GM12873 (cell line): ENCODE results near the gene CELF2.

Experiments
- CTCF ChIP-seq: IDR thresholded peaks from 2 replicates; pipeline ENCODE4 v1.5.1; 2012; ENCODE audit warnings: low read depth, mild to moderate bottlenecking, moderate library complexity, low read length, control low read depth; ENCODE audit not compliant: insufficient read depth; ENCODE audit errors: missing control alignments

Gene CELF2

GRCh38 chr10:11335167-11335652 is 317.5 kb downstream of the CELF2 start:
- no peak for TF ChIP-seq CTCF

- TF ChIP-seq CTCF, result no peak
Observed at GRCh38 chr10:11335881-11336430, 318.3 kb downstream of the CELF2 start.

GRCh38 chr10:11336722-11337162 is 319.1 kb downstream of the CELF2 start:
- TF ChIP-seq CTCF, result no peak

GRCh38 chr10:11337516-11337915 is 319.8 kb downstream of the CELF2 start:
- TF ChIP-seq CTCF, result no peak

GRCh38 chr10:11338160-11338844 is 320.6 kb downstream of the CELF2 start:
- TF ChIP-seq CTCF, result no peak

DNA sequence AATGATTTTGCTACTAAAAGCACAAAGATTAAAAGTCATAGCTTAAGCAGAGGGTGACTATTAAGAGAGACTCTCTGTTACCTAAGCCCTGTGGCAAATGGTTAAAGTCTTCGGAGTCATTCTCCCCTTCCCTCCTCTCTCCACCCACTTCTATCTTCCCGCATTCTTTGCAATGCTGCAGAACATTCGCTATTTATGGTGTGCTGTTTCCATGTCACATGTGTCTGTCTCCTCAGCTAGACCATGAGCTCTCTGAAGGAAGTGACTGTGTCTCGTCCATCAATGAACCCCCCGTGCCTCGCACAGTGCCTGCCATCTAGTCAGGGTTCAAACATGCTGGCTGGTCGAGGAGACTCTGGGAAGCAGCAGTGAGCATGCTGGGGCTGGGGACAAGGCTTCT is 321.3 kb downstream of the CELF2 start:
- TF ChIP-seq CTCF, result no peak

GRCh38 chr10:11339660-11340059 is 322.0 kb downstream of the CELF2 start:
- TF ChIP-seq CTCF, result no peak
